GM18861 (cell line): ENCODE results near the gene CRB2.
A peak's percentile ranks its signal among the peaks of the same experiment; 100 is the strongest.

Experiments
- ATAC-seq: cut with Tn5 transposase; IDR thresholded peaks from one replicate; pipeline ENCODE4 v1.9.1; 2021; ENCODE audit not compliant: unreplicated experiment

Gene CRB2

DNA sequence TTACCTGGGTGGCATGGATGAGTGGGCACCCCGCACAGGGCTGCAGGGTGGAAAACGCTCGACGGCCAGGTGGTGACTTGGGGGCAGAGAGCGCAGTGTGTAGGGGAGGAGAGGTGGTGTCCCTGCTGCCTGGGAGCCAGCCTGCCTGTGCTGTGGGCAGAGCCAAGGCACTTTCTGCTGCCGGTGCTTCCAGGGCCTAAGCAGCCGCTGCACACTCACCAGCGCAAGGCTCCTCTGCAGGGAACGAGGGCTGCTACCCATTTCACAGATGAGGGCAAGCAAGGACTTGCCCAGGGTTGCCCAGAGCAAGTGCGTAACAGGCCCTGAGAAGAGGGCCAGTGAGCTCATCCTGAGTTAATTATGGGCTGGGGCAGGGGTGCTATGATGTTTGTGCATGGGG is 62.5 kb downstream of the CRB2 start:
- no peak for ATAC-seq

DNA sequence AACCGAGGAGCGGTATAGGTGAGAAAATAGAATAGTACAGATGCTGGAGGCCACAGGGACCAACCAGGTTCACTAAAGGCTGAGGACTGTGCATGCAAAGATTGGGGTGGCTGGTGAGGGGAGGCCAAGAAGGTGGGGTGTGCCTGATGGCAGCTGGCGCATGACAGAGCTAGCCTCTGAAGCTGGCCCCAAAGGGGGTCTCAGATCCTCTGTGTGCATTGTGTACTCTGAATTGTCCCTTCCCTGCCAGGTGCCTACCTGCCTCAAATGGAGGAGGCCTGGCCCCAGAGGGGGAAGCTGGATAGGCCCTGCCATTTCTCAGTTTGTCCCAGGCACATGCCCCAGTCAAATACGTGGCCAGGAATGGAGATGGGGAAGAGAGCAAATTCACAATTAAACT is 63.1 kb downstream of the CRB2 start:
- no peak for ATAC-seq

- no peak for ATAC-seq
Measured at GRCh38 chr9:123419721-123420591, 64.0 kb downstream of the CRB2 start.

- no peak for ATAC-seq
Measured at GRCh38 chr9:123420592-123421111, 64.7 kb downstream of the CRB2 start.

DNA sequence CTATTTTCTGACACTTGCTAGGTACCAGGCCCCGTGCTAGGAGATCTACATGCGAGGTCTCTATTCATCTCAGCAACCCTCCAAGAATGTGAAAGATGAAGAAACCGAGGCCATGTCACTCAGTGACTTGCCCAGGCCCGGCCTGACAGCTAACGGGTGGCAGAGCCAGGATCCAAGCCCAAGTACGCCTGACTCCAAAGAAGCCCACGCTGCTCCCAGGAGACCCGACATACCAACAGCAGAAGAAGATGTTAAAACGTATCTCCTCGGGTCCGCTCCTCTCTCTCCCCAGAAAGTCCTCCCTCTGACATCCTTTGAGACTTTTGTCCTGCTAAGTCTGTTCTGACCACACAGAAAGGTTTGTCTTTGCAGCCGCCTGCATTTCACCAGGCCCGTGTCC is 65.2 kb downstream of the CRB2 start:
- no peak for ATAC-seq

- ATAC-seq, result no peak
Measured at GRCh38 chr9:123421801-123422455, 65.9 kb downstream of the CRB2 start.

GRCh38 chr9:123422635-123423310 is 66.8 kb downstream of the CRB2 start:
- ATAC-seq, result no peak

- no peak for ATAC-seq
Measured at GRCh38 chr9:123423311-123423640, 67.3 kb downstream of the CRB2 start.

DNA sequence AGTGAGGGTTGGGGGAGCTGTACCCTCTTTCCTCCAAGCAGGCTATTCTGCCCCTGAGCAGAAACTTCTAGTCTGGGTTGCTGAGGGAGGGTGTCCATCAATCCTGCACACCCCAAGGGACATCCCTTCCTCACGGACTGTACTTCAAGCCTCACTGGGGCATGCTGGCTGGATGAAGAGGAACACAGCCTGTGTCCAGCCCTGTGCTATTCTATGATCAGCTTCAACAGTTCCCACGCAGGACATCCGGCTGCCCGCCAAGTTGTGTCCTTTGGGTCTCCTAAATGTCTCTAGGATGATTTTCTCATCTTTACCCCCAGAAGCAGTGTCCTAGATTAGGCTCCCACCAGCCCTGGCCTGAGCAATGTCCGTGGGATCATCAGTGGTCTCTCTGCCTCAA is 68.1 kb downstream of the CRB2 start:
- no peak for ATAC-seq

- no peak for ATAC-seq
Measured at GRCh38 chr9:123424552-123425225, 68.7 kb downstream of the CRB2 start.

DNA sequence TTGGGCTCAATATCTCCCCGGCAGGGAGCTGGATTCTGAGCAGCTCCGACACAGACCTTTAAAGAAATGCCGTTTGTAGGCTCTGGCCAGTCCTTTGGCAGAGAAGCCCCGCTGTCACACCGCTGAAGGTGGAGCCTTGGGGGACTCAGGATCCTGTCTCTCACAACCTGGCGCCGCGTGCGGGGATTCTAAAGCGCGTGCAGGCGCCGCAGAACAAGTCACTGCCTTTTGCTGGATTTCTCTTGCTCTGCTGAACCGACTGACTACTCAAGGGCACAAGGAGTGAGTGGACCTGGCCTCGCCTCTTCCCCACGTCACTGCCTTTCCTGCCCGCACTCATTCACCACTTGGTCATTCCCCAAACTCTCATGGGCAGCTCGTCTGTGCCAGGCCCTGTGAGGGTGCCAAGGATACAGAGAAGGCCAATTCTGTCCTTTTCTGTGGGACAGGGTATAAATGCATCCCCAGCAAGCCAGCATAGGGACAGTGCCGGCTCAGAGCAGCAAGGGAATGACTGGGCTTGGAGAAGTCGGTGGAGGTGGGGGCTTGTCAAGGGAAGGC is 69.3 kb downstream of the CRB2 start:
- no peak for ATAC-seq

- no peak for ATAC-seq
Measured at GRCh38 chr9:123425836-123426365, 69.9 kb downstream of the CRB2 start.

DNA sequence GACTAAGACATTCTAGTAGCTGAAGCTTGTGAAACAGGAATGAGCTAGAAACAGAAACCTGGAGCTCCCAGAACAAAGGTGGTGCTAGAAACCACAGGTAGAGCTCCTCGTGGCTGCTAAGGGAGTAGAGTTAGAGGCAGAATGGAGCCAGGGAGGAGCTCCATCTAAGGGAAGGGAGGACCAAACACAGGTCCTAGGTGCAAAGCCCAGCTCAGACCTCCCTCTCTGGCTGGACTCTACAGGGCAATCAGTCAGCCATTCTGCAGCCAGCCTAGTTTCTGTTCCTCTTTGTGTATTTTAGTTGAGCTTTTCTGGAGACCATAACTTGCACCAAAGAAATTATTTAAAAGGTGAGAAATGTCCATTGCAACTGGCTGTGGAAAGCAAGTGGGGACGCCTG is 70.4 kb downstream of the CRB2 start:
- ATAC-seq, result peak; percentile 74
